H1 (cell line): ENCODE results near the gene LLGL2. TPM values are rescaled to one million over a fixed set of nuclear protein-coding genes. Genes with fewer than 3 reads are reported as not detected.

Experiments used
- ASH2L ChIP-seq: fragments of 200-600, 300-600 bp; sonication (generic); IDR thresholded peaks from one replicate; pipeline ENCODE4 v1.7.1; 2017; ENCODE audit warnings: low read length
- PHF8 ChIP-seq: fragments of 200-600 bp; sonication (generic); conservative IDR thresholded peaks from 2 replicates; pipeline ENCODE4 v1.7.1; 2012; ENCODE audit warnings: low read depth, mild to moderate bottlenecking, inconsistent platforms, low read length, moderate library complexity
- SP2 ChIP-seq: IDR thresholded peaks from 2 replicates; pipeline ENCODE4 v1.6.1; 2012; ENCODE audit warnings: mild to moderate bottlenecking, low read length, inconsistent platforms
- SP4 ChIP-seq: IDR thresholded peaks from 2 replicates; pipeline ENCODE4 v1.6.1; 2012; ENCODE audit warnings: low read length, inconsistent platforms
- TAF7 ChIP-seq: optimal IDR thresholded peaks from 2 replicates; pipeline ENCODE3; 2011; ENCODE audit warnings: low read depth, mild to moderate bottlenecking, inconsistent platforms, low read length, moderate library complexity, borderline replicate concordance
- polyA plus RNA-seq, 7 experiments: library from polyadenylated mRNA; depleted of rRNA in 3 of 7; stranded (reverse) in 5 of 7; unstranded in 2 of 7; fragments of >200 nt in 5 of 7; fragments of 200-250 nt in 2 of 7; gene quantifications; 1 replicate in 5 of 7; 2 replicates in 1 of 7; 4 replicates in 1 of 7; pipeline versions ENCODE4 v1.2.1 to v1.2.3, GENCODE V29; 2011 to 2013; ENCODE audit warnings: missing spikeins in 2 of 7, mixed read lengths in 2 of 7
- total RNA-seq: library from RNA; stranded (reverse); fragmentation: NEBNext Ultra II Directional; extraction: Animal tissue kit (Norgen Biotek cat#: 25700); gene quantifications from 2 replicates; pipeline ENCODE4 v1.2.1, GENCODE V29; 2021
- TF ChIP-seq, protein P1 (sequence below): fragments of 300-600 bp; sonication (generic); IDR thresholded peaks from 2 replicates; pipeline ENCODE4 v1.7.1; 2012; ENCODE audit warnings: low read length, moderate library complexity, mild to moderate bottlenecking, inconsistent platforms; ENCODE audit not compliant: insufficient replicate concordance

The LLGL2 gene
- total and polyA plus RNA-seq, 2 of the 8 experiments (the other 6 are each of a cell fraction or from before 2014, with no cell fraction given): 64.5 to 77.1 TPM

- TF ChIP-seq SP4 (no peak), ASH2L (no peak), PHF8 (no peak), SP2 (no peak), TAF7 (no peak)
- TF ChIP-seq, protein P1, sequence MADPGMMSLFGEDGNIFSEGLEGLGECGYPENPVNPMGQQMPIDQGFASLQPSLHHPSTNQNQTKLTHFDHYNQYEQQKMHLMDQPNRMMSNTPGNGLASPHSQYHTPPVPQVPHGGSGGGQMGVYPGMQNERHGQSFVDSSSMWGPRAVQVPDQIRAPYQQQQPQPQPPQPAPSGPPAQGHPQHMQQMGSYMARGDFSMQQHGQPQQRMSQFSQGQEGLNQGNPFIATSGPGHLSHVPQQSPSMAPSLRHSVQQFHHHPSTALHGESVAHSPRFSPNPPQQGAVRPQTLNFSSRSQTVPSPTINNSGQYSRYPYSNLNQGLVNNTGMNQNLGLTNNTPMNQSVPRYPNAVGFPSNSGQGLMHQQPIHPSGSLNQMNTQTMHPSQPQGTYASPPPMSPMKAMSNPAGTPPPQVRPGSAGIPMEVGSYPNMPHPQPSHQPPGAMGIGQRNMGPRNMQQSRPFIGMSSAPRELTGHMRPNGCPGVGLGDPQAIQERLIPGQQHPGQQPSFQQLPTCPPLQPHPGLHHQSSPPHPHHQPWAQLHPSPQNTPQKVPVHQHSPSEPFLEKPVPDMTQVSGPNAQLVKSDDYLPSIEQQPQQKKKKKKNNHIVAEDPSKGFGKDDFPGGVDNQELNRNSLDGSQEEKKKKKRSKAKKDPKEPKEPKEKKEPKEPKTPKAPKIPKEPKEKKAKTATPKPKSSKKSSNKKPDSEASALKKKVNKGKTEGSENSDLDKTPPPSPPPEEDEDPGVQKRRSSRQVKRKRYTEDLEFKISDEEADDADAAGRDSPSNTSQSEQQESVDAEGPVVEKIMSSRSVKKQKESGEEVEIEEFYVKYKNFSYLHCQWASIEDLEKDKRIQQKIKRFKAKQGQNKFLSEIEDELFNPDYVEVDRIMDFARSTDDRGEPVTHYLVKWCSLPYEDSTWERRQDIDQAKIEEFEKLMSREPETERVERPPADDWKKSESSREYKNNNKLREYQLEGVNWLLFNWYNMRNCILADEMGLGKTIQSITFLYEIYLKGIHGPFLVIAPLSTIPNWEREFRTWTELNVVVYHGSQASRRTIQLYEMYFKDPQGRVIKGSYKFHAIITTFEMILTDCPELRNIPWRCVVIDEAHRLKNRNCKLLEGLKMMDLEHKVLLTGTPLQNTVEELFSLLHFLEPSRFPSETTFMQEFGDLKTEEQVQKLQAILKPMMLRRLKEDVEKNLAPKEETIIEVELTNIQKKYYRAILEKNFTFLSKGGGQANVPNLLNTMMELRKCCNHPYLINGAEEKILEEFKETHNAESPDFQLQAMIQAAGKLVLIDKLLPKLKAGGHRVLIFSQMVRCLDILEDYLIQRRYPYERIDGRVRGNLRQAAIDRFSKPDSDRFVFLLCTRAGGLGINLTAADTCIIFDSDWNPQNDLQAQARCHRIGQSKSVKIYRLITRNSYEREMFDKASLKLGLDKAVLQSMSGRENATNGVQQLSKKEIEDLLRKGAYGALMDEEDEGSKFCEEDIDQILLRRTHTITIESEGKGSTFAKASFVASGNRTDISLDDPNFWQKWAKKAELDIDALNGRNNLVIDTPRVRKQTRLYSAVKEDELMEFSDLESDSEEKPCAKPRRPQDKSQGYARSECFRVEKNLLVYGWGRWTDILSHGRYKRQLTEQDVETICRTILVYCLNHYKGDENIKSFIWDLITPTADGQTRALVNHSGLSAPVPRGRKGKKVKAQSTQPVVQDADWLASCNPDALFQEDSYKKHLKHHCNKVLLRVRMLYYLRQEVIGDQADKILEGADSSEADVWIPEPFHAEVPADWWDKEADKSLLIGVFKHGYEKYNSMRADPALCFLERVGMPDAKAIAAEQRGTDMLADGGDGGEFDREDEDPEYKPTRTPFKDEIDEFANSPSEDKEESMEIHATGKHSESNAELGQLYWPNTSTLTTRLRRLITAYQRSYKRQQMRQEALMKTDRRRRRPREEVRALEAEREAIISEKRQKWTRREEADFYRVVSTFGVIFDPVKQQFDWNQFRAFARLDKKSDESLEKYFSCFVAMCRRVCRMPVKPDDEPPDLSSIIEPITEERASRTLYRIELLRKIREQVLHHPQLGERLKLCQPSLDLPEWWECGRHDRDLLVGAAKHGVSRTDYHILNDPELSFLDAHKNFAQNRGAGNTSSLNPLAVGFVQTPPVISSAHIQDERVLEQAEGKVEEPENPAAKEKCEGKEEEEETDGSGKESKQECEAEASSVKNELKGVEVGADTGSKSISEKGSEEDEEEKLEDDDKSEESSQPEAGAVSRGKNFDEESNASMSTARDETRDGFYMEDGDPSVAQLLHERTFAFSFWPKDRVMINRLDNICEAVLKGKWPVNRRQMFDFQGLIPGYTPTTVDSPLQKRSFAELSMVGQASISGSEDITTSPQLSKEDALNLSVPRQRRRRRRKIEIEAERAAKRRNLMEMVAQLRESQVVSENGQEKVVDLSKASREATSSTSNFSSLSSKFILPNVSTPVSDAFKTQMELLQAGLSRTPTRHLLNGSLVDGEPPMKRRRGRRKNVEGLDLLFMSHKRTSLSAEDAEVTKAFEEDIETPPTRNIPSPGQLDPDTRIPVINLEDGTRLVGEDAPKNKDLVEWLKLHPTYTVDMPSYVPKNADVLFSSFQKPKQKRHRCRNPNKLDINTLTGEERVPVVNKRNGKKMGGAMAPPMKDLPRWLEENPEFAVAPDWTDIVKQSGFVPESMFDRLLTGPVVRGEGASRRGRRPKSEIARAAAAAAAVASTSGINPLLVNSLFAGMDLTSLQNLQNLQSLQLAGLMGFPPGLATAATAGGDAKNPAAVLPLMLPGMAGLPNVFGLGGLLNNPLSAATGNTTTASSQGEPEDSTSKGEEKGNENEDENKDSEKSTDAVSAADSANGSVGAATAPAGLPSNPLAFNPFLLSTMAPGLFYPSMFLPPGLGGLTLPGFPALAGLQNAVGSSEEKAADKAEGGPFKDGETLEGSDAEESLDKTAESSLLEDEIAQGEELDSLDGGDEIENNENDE: no peak
These were observed 77.6 kb downstream of the LLGL2 start (continued) for GRCh38 chr17:75603123-75603522.
